NCI-H345 (cell line): ENCODE results near the gene MAPK8IP3.

Experiments used
- DNase-seq: peaks from one replicate; lab custom pipeline; 2025; lab: John Stamatoyannopoulos, UW

MAPK8IP3 gene

GRCh38 chr16:1809281-1809801, 103.3 kb downstream of the MAPK8IP3 start:
- no peak for DNase-seq

DNA sequence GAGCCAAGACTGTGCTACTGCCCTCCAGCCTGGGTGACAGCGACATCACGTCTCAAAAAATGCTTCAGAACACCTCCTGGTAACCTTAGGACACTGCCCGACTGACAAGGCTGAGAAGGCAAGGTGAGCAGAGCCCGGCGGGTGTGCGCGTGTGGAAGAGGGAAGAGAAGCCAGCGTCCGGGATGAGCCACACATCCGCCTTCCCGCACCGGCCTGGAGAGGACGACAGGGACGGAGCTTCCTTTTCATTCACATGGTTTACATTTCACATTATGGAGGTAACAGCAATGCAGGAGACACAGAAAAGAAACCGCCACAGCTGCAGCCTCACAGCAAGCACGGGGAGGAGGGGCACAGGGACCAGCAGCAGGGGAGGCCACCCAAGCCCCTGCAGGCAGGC, 104.1 kb downstream of the MAPK8IP3 start:
- no peak for DNase-seq

DNA sequence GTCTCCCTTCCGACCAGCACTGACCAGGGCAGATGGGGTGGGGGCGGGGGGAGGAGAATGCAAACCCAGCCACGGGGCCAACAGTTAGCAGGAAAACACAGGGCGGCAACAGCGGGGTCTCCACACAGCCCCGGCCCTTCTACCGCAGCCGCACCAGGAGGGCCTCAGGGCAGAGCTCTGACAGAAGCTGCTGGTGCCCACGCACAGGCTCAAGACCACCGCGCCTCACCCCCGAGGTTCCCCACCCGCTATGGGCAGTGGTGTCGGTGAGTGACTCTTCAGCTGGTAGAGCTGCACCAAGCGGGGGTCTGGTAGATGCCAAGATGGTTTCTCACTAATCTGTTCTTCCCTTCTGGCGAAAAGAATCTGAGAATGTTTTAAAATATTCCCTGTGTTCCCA, 104.5 kb downstream of the MAPK8IP3 start:
- no peak for DNase-seq

- DNase-seq: peak; percentile 82
These were observed 106.8 kb downstream of the MAPK8IP3 start for GRCh38 chr16:1812732-1813163.

DNA sequence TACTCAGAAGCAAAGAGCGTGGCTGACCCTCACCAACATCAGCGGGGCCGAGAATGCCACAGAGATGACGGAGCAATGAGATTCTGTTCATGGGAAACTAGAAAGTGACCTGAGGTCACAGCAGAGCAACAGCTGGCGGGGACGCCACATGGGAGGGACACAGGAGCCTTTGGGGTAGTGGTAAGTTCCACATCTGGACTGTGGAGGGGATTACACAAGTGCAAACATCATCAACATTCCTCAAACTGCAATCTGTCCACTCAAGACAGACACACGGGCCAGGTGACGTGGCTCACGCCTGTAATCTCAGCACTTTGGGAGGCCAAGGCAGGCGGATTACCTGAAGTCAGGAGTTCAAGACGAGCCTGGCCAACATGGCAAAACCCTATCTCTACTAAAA, 109.5 kb downstream of the MAPK8IP3 start:
- DNase-seq: no peak

DNA sequence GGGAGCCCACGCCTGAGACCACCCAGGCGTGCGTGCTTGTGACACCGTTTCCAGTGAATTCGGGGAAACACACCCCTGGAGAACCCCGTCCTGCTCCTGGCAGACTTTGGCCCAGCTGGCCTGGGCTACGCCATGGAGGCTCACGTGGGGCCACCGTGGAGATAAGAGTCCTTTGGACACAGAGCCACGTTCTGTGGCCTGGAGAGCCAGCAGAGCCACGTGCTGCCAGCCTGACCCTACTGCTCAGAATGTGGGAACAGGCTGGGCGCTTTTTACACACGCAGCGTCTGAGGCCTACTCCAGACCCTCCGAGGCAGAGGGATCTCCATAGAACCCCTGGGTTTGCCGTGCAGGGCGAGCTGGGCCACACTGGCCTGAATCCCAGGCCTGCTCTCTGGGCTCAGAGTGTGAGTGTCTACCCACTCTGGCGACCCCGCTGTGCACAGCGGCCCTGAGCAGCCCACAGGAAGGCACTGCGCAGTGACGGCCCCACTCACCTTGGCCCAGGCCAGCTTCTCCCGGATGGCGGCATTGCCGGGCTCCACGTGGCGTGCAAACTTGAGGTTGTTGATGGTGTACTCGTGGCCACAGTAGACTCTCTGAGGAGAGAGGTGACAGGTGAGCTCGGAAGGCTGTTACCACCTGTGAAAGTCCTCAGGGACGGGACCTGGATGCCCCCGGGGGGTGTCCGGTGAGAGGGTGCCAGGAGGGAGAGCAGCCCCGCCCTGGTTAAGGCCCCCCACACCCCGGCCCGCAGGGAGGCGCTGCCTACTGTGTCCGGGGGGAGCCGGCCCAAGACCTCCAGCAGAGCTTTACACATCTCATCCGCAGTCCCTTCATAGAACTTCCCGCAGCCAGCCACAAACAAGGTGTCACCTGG, 110.6 kb downstream of the MAPK8IP3 start:
- no peak for DNase-seq

DNA sequence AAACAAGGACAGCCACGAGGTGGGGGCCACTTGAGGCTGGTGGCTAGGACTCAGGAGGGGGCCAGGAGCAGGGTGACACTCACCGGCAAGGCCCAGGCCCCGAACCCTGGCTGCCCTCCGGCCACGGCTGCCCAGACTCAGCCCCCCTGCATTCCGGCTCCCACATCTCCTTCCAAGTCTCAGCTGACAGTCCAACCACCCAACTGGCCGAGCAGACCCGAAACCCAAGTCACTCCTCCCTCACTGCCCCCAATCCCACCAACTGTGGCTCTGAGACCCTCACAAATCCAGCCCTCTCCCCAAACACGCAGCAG, 111.2 kb downstream of the MAPK8IP3 start:
- no peak for DNase-seq

- no peak for DNase-seq
These were observed 111.7 kb downstream of the MAPK8IP3 start for GRCh38 chr16:1817716-1818115.

GRCh38 chr16:1818204-1818872, 112.3 kb downstream of the MAPK8IP3 start:
- no peak for DNase-seq

DNA sequence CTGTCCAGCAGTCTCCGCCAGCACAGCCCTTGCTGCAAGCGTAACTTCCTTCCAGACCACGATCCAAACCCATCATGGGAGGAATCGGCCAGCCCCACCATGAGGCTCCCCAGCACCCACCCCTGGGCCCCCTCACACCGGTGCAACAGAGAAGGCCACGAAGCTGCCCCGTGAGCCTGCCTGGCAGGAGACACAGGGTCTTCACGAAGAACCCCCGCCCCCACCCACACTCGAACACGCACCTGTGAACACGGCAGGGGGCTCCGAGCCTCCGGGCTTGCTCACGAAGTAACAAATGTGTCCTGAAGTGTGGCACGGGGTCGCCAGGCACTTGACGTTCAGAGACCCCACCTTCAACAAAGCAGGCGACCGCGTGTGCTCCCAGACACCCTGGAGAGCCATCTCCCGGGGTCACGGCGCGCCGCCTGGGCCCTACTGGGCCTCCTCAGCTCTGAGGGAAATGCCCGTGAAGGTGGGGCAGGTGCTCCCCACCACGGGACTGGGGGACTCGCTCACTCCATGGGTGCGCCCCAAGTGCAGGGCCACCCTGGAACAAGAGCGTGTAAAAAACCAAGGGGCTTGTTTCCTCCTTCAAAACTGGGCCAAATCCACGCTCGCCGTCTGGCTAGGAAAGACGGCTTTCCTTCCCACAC, 113.0 kb downstream of the MAPK8IP3 start:
- no peak for DNase-seq

GRCh38 chr16:1819611-1820010, 113.6 kb downstream of the MAPK8IP3 start:
- DNase-seq: no peak
